GM23338 (cell line): ENCODE measurements around the gene EXOC4. TPM values are rescaled to one million over a fixed set of nuclear protein-coding genes. Genes with fewer than 3 reads are reported as not detected.

Experiments
- ATAC-seq: fragments of 200-7000 bp; cut with Tn5 transposase; 3 replicates; pipeline ENCODE4 v1.9.1; 2020
- DNase-seq: peaks from one replicate; pipeline ENCODE4 v3.0.0-alpha.2; 2015; ENCODE audit warnings: low spot score
- H2AFZ ChIP-seq: fragments of 200-600 bp; sonication (generic); 2 replicates; pipeline ENCODE4 v1.8.0; 2016; ENCODE audit warnings: antibody characterized with exemption, mild to moderate bottlenecking, moderate library complexity
- H3F3A ChIP-seq: fragments of 200-600 bp; sonication (generic); replicated peaks from 2 replicates; pipeline ENCODE4 v1.8.0; 2017; ENCODE audit warnings: antibody characterized with exemption, mixed run types, low read depth
- H3K27ac ChIP-seq: fragments of 200-600 bp; sonication (generic); 2 replicates; pipeline ENCODE4 v1.6.1; 2016; ENCODE audit warnings: low read depth
- H3K27me3 ChIP-seq: fragments of 200-600 bp; sonication (generic); 2 replicates; pipeline ENCODE4 v1.8.0; 2016; ENCODE audit warnings: mild to moderate bottlenecking, mixed run types, moderate library complexity; ENCODE audit not compliant: insufficient read depth
- H3K36me3 ChIP-seq: fragments of 200-600 bp; sonication (generic); 2 replicates; pipeline ENCODE4 v1.8.0; 2016; ENCODE audit warnings: mild to moderate bottlenecking; ENCODE audit not compliant: insufficient read depth
- H3K4me1 ChIP-seq: fragments of 200-600 bp; sonication (generic); 2 replicates; pipeline ENCODE4 v1.8.0; 2016; ENCODE audit warnings: mild to moderate bottlenecking, moderate library complexity; ENCODE audit not compliant: insufficient read depth
- H3K4me2 ChIP-seq: fragments of 200-600 bp; sonication (generic); 2 replicates; pipeline ENCODE4 v1.7.1; 2017; ENCODE audit warnings: mixed run types
- H3K4me3 ChIP-seq: fragments of 200-600 bp; sonication (generic); 2 replicates; pipeline ENCODE4 v1.6.1; 2016; ENCODE audit warnings: mixed run types
- H3K79me2 ChIP-seq: fragments of 200-600 bp; sonication (generic); replicated peaks from 2 replicates; pipeline ENCODE4 v1.8.0; 2017; ENCODE audit warnings: mild to moderate bottlenecking; ENCODE audit not compliant: insufficient read depth
- H3K9me2 ChIP-seq: fragments of 200-600 bp; sonication (generic); 2 replicates; pipeline ENCODE4 v1.8.0; 2017; ENCODE audit not compliant: insufficient read depth
- H4K20me1 ChIP-seq: fragments of 200-600 bp; sonication (generic); replicated peaks from 2 replicates; pipeline ENCODE4 v1.8.0; 2017; ENCODE audit warnings: mild to moderate bottlenecking; ENCODE audit not compliant: insufficient read depth
- H3K27ac Mint-ChIP-seq: 2 replicates; pipeline ENCODE4 v1.8.0; 2020; ENCODE audit warnings: inconsistent platforms, mild to moderate bottlenecking, moderate library complexity, mixed read lengths
- H3K27me3 Mint-ChIP-seq: 3 replicates; pipeline ENCODE4 v1.8.0; 2022; ENCODE audit warnings: low read depth, mild to moderate bottlenecking, moderate library complexity, mixed read lengths, inconsistent platforms; ENCODE audit not compliant: insufficient read depth, poor library complexity
- H3K36me3 Mint-ChIP-seq: 3 replicates; pipeline ENCODE4 v1.8.0; 2021; ENCODE audit warnings: low read depth, mild to moderate bottlenecking, inconsistent platforms, moderate library complexity, mixed read lengths
- H3K4me1 Mint-ChIP-seq: 3 replicates; pipeline ENCODE4 v1.8.0; 2020; ENCODE audit warnings: mild to moderate bottlenecking, inconsistent platforms, mixed read lengths
- H3K4me3 Mint-ChIP-seq: 3 replicates; pipeline ENCODE4 v1.8.0; 2021; ENCODE audit warnings: moderate library complexity, mild to moderate bottlenecking, inconsistent platforms, mixed read lengths
- H3K9me3 Mint-ChIP-seq: 3 replicates; pipeline ENCODE4 v1.8.0; 2020; ENCODE audit warnings: moderate library complexity, mild to moderate bottlenecking, inconsistent platforms, mixed read lengths
- CREB1 ChIP-seq: fragments of 250-450 bp; sonication (Bioruptor Pico); IDR thresholded peaks from 2 replicates; pipeline ENCODE4 v1.5.0; 2020; ENCODE audit warnings: low read depth, mild to moderate bottlenecking, moderate library complexity
- EZH2phosphoT487 ChIP-seq: fragments of 200-600 bp; sonication (generic); IDR thresholded peaks from one replicate; pipeline ENCODE4 v1.8.1; 2018; ENCODE audit warnings: antibody characterized with exemption; ENCODE audit not compliant: unreplicated experiment
- NANOG ChIP-seq: IDR thresholded peaks from 2 replicates; pipeline ENCODE4 v1.6.1; 2016; ENCODE audit warnings: antibody characterized with exemption, borderline replicate concordance
- POLR2AphosphoS5 ChIP-seq: IDR thresholded peaks from 2 replicates; pipeline ENCODE4 v1.6.1; 2016; ENCODE audit warnings: antibody characterized with exemption, low read depth
- ZNF114 ChIP-seq: fragments of 250-450 bp; sonication (Bioruptor Pico); IDR thresholded peaks from 2 replicates; pipeline ENCODE4 v1.5.0; 2020; ENCODE audit warnings: mild to moderate bottlenecking, moderate library complexity
- polyA plus RNA-seq: library from polyadenylated mRNA; unstranded; fragments of >200 nt; fragmentation: Nextera tagmentation; extraction: Ambion mirVana; gene quantifications from 2 replicates; pipeline ENCODE4 v1.2.1, GENCODE V29; 2016
- total RNA-seq: library from RNA; depleted of rRNA; stranded (reverse); fragments of >200 nt; shearing (Covaris generic); gene quantifications from 2 replicates; pipeline ENCODE4 v1.2.3, GENCODE V29; 2014
- TF ChIP-seq, protein P1 (sequence below): fragments of 250-450 bp; sonication (Bioruptor Pico); IDR thresholded peaks from 2 replicates; pipeline ENCODE4 v1.5.0; 2020; ENCODE audit warnings: mild to moderate bottlenecking, moderate library complexity
- TF ChIP-seq, protein P2 (sequence below): IDR thresholded peaks from one replicate; pipeline ENCODE4 v1.6.1; 2018; ENCODE audit warnings: antibody characterized with exemption; ENCODE audit not compliant: unreplicated experiment

The EXOC4 gene
- total and polyA plus RNA-seq, 2 experiments from 2014 or later: 37.5 to 52.7 TPM

GRCh38 chr7:133697585-133697984 lies 444.7 kb downstream of the EXOC4 start (continued):
- TF ChIP-seq, protein P1, sequence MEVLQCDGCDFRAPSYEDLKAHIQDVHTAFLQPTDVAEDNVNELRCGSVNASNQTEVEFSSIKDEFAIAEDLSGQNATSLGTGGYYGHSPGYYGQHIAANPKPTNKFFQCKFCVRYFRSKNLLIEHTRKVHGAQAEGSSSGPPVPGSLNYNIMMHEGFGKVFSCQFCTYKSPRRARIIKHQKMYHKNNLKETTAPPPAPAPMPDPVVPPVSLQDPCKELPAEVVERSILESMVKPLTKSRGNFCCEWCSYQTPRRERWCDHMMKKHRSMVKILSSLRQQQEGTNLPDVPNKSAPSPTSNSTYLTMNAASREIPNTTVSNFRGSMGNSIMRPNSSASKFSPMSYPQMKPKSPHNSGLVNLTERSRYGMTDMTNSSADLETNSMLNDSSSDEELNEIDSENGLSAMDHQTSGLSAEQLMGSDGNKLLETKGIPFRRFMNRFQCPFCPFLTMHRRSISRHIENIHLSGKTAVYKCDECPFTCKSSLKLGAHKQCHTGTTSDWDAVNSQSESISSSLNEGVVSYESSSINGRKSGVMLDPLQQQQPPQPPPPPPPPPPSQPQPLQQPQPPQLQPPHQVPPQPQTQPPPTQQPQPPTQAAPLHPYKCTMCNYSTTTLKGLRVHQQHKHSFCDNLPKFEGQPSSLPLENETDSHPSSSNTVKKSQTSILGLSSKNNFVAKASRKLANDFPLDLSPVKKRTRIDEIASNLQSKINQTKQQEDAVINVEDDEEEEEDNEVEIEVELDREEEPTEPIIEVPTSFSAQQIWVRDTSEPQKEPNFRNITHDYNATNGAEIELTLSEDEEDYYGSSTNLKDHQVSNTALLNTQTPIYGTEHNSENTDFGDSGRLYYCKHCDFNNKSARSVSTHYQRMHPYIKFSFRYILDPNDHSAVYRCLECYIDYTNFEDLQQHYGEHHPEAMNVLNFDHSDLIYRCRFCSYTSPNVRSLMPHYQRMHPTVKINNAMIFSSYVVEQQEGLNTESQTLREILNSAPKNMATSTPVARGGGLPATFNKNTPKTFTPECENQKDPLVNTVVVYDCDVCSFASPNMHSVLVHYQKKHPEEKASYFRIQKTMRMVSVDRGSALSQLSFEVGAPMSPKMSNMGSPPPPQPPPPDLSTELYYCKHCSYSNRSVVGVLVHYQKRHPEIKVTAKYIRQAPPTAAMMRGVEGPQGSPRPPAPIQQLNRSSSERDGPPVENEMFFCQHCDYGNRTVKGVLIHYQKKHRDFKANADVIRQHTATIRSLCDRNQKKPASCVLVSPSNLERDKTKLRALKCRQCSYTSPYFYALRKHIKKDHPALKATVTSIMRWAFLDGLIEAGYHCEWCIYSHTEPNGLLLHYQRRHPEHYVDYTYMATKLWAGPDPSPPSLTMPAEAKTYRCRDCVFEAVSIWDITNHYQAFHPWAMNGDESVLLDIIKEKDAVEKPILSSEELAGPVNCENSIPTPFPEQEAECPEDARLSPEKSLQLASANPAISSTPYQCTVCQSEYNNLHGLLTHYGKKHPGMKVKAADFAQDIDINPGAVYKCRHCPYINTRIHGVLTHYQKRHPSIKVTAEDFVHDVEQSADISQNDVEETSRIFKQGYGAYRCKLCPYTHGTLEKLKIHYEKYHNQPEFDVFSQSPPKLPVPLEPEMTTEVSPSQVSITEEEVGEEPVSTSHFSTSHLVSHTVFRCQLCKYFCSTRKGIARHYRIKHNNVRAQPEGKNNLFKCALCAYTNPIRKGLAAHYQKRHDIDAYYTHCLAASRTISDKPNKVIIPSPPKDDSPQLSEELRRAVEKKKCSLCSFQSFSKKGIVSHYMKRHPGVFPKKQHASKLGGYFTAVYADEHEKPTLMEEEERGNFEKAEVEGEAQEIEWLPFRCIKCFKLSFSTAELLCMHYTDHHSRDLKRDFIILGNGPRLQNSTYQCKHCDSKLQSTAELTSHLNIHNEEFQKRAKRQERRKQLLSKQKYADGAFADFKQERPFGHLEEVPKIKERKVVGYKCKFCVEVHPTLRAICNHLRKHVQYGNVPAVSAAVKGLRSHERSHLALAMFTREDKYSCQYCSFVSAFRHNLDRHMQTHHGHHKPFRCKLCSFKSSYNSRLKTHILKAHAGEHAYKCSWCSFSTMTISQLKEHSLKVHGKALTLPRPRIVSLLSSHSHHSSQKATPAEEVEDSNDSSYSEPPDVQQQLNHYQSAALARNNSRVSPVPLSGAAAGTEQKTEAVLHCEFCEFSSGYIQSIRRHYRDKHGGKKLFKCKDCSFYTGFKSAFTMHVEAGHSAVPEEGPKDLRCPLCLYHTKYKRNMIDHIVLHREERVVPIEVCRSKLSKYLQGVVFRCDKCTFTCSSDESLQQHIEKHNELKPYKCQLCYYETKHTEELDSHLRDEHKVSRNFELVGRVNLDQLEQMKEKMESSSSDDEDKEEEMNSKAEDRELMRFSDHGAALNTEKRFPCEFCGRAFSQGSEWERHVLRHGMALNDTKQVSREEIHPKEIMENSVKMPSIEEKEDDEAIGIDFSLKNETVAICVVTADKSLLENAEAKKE (CRISPR knock-in tag): no peak
- no peak for TF ChIP-seq NANOG
- TF ChIP-seq CREB1 (CRISPR knock-in tag): no peak
- TF ChIP-seq ZNF114 (CRISPR knock-in tag): no peak
- TF ChIP-seq, protein P2, sequence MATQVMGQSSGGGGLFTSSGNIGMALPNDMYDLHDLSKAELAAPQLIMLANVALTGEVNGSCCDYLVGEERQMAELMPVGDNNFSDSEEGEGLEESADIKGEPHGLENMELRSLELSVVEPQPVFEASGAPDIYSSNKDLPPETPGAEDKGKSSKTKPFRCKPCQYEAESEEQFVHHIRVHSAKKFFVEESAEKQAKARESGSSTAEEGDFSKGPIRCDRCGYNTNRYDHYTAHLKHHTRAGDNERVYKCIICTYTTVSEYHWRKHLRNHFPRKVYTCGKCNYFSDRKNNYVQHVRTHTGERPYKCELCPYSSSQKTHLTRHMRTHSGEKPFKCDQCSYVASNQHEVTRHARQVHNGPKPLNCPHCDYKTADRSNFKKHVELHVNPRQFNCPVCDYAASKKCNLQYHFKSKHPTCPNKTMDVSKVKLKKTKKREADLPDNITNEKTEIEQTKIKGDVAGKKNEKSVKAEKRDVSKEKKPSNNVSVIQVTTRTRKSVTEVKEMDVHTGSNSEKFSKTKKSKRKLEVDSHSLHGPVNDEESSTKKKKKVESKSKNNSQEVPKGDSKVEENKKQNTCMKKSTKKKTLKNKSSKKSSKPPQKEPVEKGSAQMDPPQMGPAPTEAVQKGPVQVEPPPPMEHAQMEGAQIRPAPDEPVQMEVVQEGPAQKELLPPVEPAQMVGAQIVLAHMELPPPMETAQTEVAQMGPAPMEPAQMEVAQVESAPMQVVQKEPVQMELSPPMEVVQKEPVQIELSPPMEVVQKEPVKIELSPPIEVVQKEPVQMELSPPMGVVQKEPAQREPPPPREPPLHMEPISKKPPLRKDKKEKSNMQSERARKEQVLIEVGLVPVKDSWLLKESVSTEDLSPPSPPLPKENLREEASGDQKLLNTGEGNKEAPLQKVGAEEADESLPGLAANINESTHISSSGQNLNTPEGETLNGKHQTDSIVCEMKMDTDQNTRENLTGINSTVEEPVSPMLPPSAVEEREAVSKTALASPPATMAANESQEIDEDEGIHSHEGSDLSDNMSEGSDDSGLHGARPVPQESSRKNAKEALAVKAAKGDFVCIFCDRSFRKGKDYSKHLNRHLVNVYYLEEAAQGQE: no peak

DNA sequence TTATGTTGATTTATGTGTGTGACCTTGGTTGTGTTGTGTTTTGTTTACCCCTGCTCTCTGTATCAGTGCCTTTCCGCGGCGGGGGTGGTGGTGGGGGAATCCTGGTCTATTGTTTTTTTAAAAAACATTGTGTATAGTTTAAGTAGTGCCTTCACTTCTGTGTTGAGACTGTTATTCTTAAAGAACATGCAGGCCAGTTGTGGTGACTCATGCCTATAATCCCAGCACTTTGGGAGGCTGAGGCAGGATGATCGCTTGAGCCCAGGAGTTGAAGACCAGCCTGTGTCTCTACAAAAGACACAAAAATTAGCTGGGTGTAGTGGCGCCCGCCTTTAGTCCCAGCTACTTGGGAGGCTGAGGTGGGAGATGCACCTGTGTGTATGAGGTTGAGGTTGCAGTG lies 445.2 kb downstream of the EXOC4 start:
- H3K4me3 Mint-ChIP-seq: no peak overlapping the region
- no peaks in the 10 kb centered on the region for H4K20me1 ChIP-seq
- no peaks in the 10 kb centered on the region for H3K27me3 ChIP-seq
- H3K36me3 ChIP-seq: no peaks in the 10 kb centered on the region
- no peak overlapping the region for H3K4me3 ChIP-seq
- DNase-seq (no peak), ATAC-seq (no peak)
- H3K4me1 Mint-ChIP-seq: peaks cover 8% of the 10 kb centered on the region
- no peak overlapping the region for H2AFZ ChIP-seq
- no peaks in the 10 kb centered on the region for H3K36me3 Mint-ChIP-seq
- no peaks in the 10 kb centered on the region for H3K9me2 ChIP-seq
- no peaks in the 10 kb centered on the region for H3F3A ChIP-seq
- no peaks in the 10 kb centered on the region for H3K9me3 Mint-ChIP-seq
- H3K27ac ChIP-seq: no peak overlapping the region
- 0 out of 2 replicates have a peak, but pooled peaks cover 3% of the 10 kb centered on the region for H3K4me1 ChIP-seq
- no peak overlapping the region for H3K27ac Mint-ChIP-seq
- no peaks in the 10 kb centered on the region for H3K79me2 ChIP-seq
- H3K27me3 Mint-ChIP-seq: no peaks in the 10 kb centered on the region
- no peak overlapping the region for H3K4me2 ChIP-seq
- TF ChIP-seq POLR2AphosphoS5 (no peak), NANOG (no peak), EZH2phosphoT487 (no peak), ZNF114 (CRISPR knock-in tag) (no peak)
